GM12891 (cell line): ENCODE measurements around the gene ETDA.

Source experiments
- POLR2A ChIP-seq: IDR thresholded peaks from 2 replicates; pipeline ENCODE4 v1.6.1; 2011; ENCODE audit warnings: low read depth, low read length, control low read depth
- POLR2AphosphoS5 ChIP-seq: IDR thresholded peaks from 2 replicates; pipeline ENCODE4 v1.6.1; 2011; ENCODE audit warnings: low read depth, low read length, control low read depth
- TAF1 ChIP-seq: IDR thresholded peaks from 2 replicates; pipeline ENCODE4 v1.6.1; 2011; ENCODE audit warnings: low read depth, low read length, control low read depth

- TF ChIP-seq POLR2A (no peak), POLR2AphosphoS5 (no peak), TAF1 (no peak)
Observed at GRCh38 chrX:135287266-135287823, 35.5 kb downstream of the ETDA start.
